ENCODE measurements around the gene ZNF318.

DNA sequence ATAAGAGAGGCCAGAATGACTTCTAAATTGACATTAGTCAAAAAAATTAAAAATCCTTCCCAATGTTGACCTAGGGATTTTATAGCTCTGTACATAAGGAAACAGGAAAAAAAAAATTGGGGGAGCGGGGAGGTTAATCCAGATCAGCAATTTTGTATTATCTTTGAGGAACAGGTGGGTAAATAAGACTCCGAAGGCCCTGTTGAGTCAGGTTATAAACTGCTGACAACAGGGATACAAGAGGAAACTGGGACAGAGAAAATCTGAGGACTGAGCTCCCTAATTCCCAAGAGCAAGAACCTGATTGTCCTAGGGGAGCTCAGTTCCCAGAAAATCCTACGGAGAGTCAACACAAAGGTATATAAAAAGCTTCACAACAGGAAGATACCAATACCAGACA, 34.0 kb downstream of the ZNF318 start:
- TF ChIP-seq, protein P1, sequence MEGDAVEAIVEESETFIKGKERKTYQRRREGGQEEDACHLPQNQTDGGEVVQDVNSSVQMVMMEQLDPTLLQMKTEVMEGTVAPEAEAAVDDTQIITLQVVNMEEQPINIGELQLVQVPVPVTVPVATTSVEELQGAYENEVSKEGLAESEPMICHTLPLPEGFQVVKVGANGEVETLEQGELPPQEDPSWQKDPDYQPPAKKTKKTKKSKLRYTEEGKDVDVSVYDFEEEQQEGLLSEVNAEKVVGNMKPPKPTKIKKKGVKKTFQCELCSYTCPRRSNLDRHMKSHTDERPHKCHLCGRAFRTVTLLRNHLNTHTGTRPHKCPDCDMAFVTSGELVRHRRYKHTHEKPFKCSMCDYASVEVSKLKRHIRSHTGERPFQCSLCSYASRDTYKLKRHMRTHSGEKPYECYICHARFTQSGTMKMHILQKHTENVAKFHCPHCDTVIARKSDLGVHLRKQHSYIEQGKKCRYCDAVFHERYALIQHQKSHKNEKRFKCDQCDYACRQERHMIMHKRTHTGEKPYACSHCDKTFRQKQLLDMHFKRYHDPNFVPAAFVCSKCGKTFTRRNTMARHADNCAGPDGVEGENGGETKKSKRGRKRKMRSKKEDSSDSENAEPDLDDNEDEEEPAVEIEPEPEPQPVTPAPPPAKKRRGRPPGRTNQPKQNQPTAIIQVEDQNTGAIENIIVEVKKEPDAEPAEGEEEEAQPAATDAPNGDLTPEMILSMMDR (IDR thresholded peaks at IDR 0.05; ENCODE audit: insufficient read depth, low read length, poor library complexity, severe bottlenecking) = no peak
- TF ChIP-seq EZH2phosphoT487 (conservative IDR thresholded peaks at IDR 0.05; ENCODE audit: low read length) = no peak
